ENCODE data around the gene XK. TPM values are rescaled to one million over a fixed set of nuclear protein-coding genes. Genes with fewer than 3 reads are reported as not detected.
"Not testable (repeated sequence)": the region's sequence is repeated elsewhere in the genome, so short reads cannot be mapped to it uniquely, and the experiment has no call there.

Gene XK, protein sequence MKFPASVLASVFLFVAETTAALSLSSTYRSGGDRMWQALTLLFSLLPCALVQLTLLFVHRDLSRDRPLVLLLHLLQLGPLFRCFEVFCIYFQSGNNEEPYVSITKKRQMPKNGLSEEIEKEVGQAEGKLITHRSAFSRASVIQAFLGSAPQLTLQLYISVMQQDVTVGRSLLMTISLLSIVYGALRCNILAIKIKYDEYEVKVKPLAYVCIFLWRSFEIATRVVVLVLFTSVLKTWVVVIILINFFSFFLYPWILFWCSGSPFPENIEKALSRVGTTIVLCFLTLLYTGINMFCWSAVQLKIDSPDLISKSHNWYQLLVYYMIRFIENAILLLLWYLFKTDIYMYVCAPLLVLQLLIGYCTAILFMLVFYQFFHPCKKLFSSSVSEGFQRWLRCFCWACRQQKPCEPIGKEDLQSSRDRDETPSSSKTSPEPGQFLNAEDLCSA
- total RNA-seq (1 to 10 TPM; 6.5 to 9.2 (median 7.7) TPM), polyA plus RNA-seq (3.4 TPM)
- long read RNA-seq, donor 1, full-length matches to known transcripts: 10 of 15 reads
- long read RNA-seq, donor 1, partial matches to known transcripts: 0 of 15 reads
- long read RNA-seq, donor 1, other reads (novel, unspliced or antisense): 5 of 15 reads
- long read RNA-seq, donor 2, full-length matches to known transcripts: 7 of 9 reads
- long read RNA-seq, donor 2, partial matches to known transcripts: 0 of 9 reads
- long read RNA-seq, donor 2, other reads (novel, unspliced or antisense): 2 of 9 reads
- long read RNA-seq, donor 3, full-length matches to known transcripts: 28 of 35 reads
- long read RNA-seq, donor 3, partial matches to known transcripts: 2 of 35 reads
- long read RNA-seq, donor 3, other reads (novel, unspliced or antisense): 5 of 35 reads
- long read RNA-seq, donor 4, full-length matches to known transcripts: 11 of 13 reads
- long read RNA-seq, donor 4, partial matches to known transcripts: 0 of 13 reads
- long read RNA-seq, donor 4, other reads (novel, unspliced or antisense): 2 of 13 reads

DNA sequence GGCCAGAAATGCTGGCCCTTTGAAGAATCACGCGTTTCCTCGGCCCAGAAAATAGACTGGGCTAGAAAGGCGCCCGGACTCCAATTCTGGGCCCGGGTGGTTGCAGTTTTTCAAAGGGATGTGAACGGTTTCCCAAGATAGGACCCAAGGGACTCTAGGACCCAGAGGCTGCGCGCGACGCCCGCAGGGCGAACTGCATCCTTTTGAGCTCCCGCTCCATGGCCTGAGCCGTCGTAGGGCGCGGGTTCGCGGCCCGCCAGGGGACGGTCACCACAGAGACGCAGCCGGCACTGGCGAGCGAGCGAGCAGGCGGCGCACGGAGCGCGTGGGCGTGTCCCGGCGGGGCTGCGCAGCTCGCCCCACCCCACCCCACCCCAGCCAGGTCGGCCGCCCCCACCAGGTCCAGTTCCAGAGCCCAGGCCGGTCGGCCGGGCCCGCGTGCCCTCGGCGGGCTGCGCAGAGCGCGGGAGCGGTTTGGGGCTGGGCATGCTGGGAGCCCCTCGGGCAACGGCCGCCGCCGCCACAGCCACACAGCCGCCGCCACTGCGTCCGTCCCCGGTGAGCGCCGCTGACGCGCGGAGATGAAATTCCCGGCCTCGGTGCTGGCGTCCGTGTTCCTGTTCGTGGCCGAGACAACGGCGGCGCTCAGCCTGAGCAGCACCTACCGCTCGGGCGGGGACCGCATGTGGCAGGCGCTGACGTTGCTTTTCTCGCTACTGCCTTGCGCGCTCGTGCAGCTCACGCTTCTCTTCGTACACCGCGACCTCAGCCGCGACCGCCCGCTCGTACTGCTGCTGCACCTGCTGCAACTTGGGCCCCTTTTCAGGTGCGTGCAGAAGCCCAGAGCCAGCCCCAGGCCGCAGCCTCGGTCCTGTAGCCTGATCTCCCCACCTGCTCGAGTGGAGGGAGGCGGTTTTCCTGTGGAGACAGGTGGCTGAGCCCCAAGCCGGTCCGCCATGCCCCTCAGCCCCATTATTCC is at the start of gene XK:
TSS of gene XK (plus strand) at position 411 of the 979 bp plus-strand sequence. CDS start at position 582, 171 bp downstream.
- ATAC-seq (peak; percentile 76 to 81), DNase-seq (peak; percentile 46 to 82 (median 74))
- Histone ChIP-seq H3K4me1 (ENCODE audit: control insufficient read depth, insufficient read depth, low read length) (no peaks in the 10 kb centered on the region), H3K27ac (ENCODE audit: low read length) (peak within 1 kb of the TSS; percentile 83), H3K9me3 (ENCODE audit: control insufficient read depth, low read length) (no peaks in the 10 kb centered on the region), H3K4me3 (ENCODE audit: low read length) (peak within 1 kb of the TSS; percentile 49), H3K27me3 (ENCODE audit: control insufficient read depth, insufficient read depth) (no peaks in the 10 kb centered on the region)
- WGBS: 4% methylated on average over 94 of the region's 100 CpGs
- intact Hi-C loops (cut with DNase I): no loop called here

- ATAC-seq (no peak), DNase-seq (no peak)
- H3K4me3 ChIP-seq (ENCODE audit: low read length): no peak overlapping the region
- no peak overlapping the region for H3K27ac ChIP-seq (ENCODE audit: low read length)
- H3K9me3 ChIP-seq (ENCODE audit: control insufficient read depth, low read length): no peaks in the 10 kb centered on the region
- no peaks in the 10 kb centered on the region for H3K4me1 ChIP-seq (ENCODE audit: control insufficient read depth, insufficient read depth, low read length)
- intact Hi-C loops (cut with DNase I): no loop called here
- no peaks in the 10 kb centered on the region for H3K27me3 ChIP-seq (ENCODE audit: control insufficient read depth, insufficient read depth)
Measured at GRCh38 chrX:37638047-37638446, 47.5 kb upstream of the XK start.

DNA sequence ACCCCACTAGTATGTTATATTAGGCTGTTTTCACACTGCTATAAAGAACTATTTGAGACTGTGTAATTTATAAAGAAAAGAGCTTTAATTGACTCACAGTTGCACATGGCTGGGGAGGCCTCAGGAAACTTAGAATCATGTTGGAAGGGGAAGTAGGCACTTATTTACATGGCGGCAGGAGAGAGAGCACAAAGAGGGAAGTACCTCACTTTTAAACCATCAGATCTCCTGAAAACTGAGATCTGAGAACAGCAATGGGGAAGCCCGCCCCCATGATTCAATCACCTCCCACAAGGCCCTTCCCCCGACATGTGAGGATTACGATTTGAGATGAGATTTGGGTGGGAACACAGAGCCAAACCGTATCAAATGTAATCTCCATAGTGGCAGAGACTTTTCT is 45.4 kb upstream of the XK start:
- WGBS: 83% methylated on average over 5 of the region's 5 CpGs
- H3K27me3 ChIP-seq (ENCODE audit: control insufficient read depth, insufficient read depth): no peaks in the 10 kb centered on the region
- intact Hi-C loops (cut with DNase I): no loop called here
- H3K4me3 ChIP-seq (ENCODE audit: low read length): no peak overlapping the region
- H3K4me1 ChIP-seq (ENCODE audit: control insufficient read depth, insufficient read depth, low read length): no peaks in the 10 kb centered on the region
- ATAC-seq: no peak
- DNase-seq: no peak
- no peaks in the 10 kb centered on the region for H3K9me3 ChIP-seq (ENCODE audit: control insufficient read depth, low read length)
- no peak overlapping the region for H3K27ac ChIP-seq (ENCODE audit: low read length)

DNA sequence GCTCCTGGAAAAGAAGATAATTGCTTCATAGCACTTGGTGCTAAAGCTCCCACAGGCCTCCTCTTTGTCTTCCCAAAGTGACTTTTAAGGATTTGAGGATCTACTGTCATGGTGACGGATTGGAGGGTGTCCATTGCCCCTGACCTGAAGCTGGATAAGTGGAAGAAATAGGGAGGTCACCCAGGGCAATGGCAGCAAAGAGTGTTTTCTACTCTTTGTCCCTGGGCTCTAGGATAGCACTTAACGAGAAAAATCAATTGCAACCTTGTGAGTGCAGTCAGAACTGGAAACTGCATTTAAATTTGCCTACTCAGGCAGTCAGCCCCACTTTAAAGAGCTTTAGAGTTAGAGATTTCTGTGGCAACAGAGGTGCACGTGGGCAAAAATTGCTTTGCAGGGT is 43.7 kb upstream of the XK start:
- ATAC-seq (no peak), DNase-seq (no peak)
- WGBS: 84% methylated on average over 3 of the region's 3 CpGs
- no peaks in the 10 kb centered on the region for H3K9me3 ChIP-seq (ENCODE audit: control insufficient read depth, low read length)
- H3K4me3 ChIP-seq (ENCODE audit: low read length): no peak overlapping the region
- intact Hi-C loops (cut with DNase I): no loop called here
- no peaks in the 10 kb centered on the region for H3K4me1 ChIP-seq (ENCODE audit: control insufficient read depth, insufficient read depth, low read length)
- H3K27ac ChIP-seq (ENCODE audit: low read length): no peak overlapping the region
- H3K27me3 ChIP-seq (ENCODE audit: control insufficient read depth, insufficient read depth): no peaks in the 10 kb centered on the region

DNA sequence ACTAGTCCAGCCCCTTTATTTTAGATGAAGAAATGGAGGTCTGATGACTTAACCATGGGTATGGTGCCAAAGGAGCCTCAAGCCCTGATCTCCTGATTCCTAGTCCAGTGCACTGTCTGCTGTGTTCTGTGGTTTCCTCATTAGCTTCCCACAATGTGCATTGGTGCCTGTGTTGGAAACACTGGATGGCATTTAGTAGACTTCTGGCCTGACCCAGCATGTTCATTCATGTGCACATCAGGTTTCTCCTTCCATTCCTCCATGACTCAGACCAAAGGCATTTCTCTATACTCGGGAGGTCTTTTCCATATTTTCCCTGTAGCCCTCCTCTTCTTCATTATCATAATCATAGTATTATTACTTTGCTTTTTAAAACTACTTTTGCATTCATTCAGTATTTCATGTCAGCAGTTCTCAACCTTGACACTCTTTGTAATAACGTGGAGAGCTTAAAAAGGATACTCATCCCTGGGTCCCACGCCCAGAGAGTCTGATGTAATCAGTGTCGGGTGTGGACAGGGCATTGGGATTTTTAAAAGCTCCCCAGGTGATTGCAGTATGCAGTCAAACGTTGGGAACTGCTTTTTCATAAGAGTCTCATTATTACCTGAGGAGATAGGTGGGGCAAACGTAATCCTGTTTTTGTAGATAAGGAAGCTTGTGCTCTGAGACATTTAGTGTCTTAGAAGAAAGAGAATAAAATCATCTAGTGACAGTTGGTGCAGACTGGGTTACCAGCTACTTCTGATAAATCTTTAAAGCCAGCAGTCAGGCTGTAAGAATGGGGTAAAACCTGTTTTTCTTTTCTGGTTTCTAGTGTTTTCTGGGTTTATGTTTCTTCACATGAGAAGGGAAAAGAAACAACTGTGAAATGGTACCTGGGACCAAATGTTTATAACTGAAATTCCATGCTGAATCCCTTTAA is 40.9 kb upstream of the XK start:
- DNase-seq (no peak), ATAC-seq (no peak)
- WGBS: 61% methylated on average over 6 of the region's 6 CpGs
- no peaks in the 10 kb centered on the region for H3K9me3 ChIP-seq (ENCODE audit: control insufficient read depth, low read length)
- no peak overlapping the region for H3K27ac ChIP-seq (ENCODE audit: low read length)
- no peak overlapping the region for H3K4me3 ChIP-seq (ENCODE audit: low read length)
- H3K27me3 ChIP-seq (ENCODE audit: control insufficient read depth, insufficient read depth): no peaks in the 10 kb centered on the region
- H3K4me1 ChIP-seq (ENCODE audit: control insufficient read depth, insufficient read depth, low read length): no peaks in the 10 kb centered on the region
- intact Hi-C loops (cut with DNase I): no loop called here

- Histone ChIP-seq H3K4me3 (ENCODE audit: low read length) (no peak overlapping the region), H3K4me1 (ENCODE audit: control insufficient read depth, insufficient read depth, low read length) (no peaks in the 10 kb centered on the region), H3K9me3 (ENCODE audit: control insufficient read depth, low read length) (no peaks in the 10 kb centered on the region), H3K27me3 (ENCODE audit: control insufficient read depth, insufficient read depth) (no peaks in the 10 kb centered on the region), H3K27ac (ENCODE audit: low read length) (no peak overlapping the region)
- intact Hi-C loops (cut with DNase I): no loop called here
- DNase-seq (no peak), ATAC-seq (no peak)
Measured at GRCh38 chrX:37646254-37646653, 39.3 kb upstream of the XK start.

DNA sequence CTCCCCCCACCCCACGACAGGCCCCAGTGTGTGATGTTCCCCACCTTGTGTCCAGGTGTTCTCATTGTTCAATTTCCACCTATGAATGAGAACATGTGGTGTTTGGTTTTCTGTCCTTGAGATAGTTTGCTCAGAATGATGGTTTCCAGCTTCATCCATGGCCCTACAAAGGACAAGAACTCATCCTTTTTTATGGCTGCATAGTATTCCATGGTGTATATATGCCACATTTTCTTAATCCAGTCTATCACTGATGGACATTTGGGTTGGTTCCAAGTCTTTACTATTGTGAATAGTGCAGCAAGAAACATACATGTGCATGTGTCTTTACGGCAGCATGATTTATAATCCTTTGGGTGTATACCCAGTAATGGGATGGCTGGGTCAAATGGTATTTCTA is 34.7 kb upstream of the XK start:
- ATAC-seq; H3K27ac ChIP-seq (ENCODE audit: low read length); DNase-seq; H3K27me3 ChIP-seq (ENCODE audit: control insufficient read depth, insufficient read depth); intact Hi-C loops (cut with DNase I); H3K4me3 ChIP-seq (ENCODE audit: low read length); H3K9me3 ChIP-seq (ENCODE audit: control insufficient read depth, low read length); H3K4me1 ChIP-seq (ENCODE audit: control insufficient read depth, insufficient read depth, low read length): not testable (repeated sequence)
- WGBS: 95% methylated on average over 2 of the region's 2 CpGs

DNA sequence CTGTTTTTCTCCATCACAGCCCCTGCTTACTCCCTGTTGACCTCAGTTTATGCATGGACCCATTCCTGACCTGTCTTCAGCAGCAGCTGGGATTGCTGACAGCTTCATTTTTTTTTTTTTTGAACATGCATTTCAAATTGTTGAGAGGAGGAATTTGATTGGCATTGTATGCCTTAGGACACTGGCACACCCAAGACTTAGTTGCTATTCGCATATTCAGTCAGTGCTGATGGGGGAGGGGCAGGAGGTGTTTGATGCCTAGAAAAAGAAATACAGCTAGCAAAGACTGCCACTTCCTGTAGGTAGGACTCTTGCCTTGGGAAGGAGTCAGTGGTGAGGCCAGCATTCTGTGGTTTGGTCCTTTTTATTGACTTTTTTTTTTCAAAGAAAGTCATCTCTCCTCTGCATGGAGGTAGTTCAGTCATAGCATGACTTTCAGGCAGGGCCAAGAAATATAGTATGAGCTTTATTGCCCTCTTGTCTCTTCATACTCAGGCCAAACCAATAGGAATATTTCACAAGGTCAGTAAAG is 33.6 kb upstream of the XK start:
- WGBS: 100% methylated on average over 1 of the region's 1 CpG
- no peaks in the 10 kb centered on the region for H3K27me3 ChIP-seq (ENCODE audit: control insufficient read depth, insufficient read depth)
- no peak overlapping the region for H3K4me3 ChIP-seq (ENCODE audit: low read length)
- H3K9me3 ChIP-seq (ENCODE audit: control insufficient read depth, low read length): no peaks in the 10 kb centered on the region
- no peak overlapping the region for H3K27ac ChIP-seq (ENCODE audit: low read length)
- no peaks in the 10 kb centered on the region for H3K4me1 ChIP-seq (ENCODE audit: control insufficient read depth, insufficient read depth, low read length)
- intact Hi-C loops (cut with DNase I): no loop called here
- no peak for ATAC-seq
- DNase-seq: no peak

- no peak for ATAC-seq
Measured at GRCh38 chrX:37652589-37653231, 32.9 kb upstream of the XK start.

More at GRCh38 chrX:37652589-37653231, 32.9 kb upstream of the XK start:
- intact Hi-C loops (cut with DNase I): no loop called here
- H3K4me3 ChIP-seq (ENCODE audit: low read length): no peak overlapping the region
- no peak overlapping the region for H3K27ac ChIP-seq (ENCODE audit: low read length)
- no peaks in the 10 kb centered on the region for H3K27me3 ChIP-seq (ENCODE audit: control insufficient read depth, insufficient read depth)
- H3K4me1 ChIP-seq (ENCODE audit: control insufficient read depth, insufficient read depth, low read length): no peaks in the 10 kb centered on the region
- 80% methylated on average over 8 of the region's 8 CpGs for WGBS
- H3K9me3 ChIP-seq (ENCODE audit: control insufficient read depth, low read length): no peaks in the 10 kb centered on the region
- no peak for DNase-seq
